HUES6 (cell line): ENCODE data around the gene DCHS1.
"Not testable (repeated sequence)": the region's sequence is repeated elsewhere in the genome, so short reads cannot be mapped to it uniquely, and the experiment has no call there.

Source experiments
- H3K27ac ChIP-seq: 2 replicates; pipeline ENCODE4 v1.7.0; 2013; ENCODE audit warnings: low read depth, mild to moderate bottlenecking, low read length, inconsistent platforms
- H3K27me3 ChIP-seq: 2 replicates; pipeline ENCODE4 v1.6.1; 2013; ENCODE audit warnings: low read length; ENCODE audit not compliant: control insufficient read depth, insufficient read depth
- H3K36me3 ChIP-seq: 2 replicates; pipeline ENCODE4 v1.6.1; 2013; ENCODE audit warnings: low read length; ENCODE audit not compliant: control insufficient read depth, insufficient read depth
- H3K4me1 ChIP-seq: 2 replicates; pipeline ENCODE4 v1.6.1; 2013; ENCODE audit warnings: low read length; ENCODE audit not compliant: control insufficient read depth, insufficient read depth
- H3K4me3 ChIP-seq: 2 replicates; pipeline ENCODE4 v1.5.1; 2013; ENCODE audit warnings: low read depth, low read length
- H3K9ac ChIP-seq: one replicate; pipeline ENCODE4 v1.6.1; 2013; ENCODE audit warnings: mild to moderate bottlenecking, low read length
- H3K9me3 ChIP-seq: 2 replicates; pipeline ENCODE4 v1.6.1; 2013; ENCODE audit warnings: low read depth, low read length; ENCODE audit not compliant: control insufficient read depth, insufficient read depth

The DCHS1 gene

DNA sequence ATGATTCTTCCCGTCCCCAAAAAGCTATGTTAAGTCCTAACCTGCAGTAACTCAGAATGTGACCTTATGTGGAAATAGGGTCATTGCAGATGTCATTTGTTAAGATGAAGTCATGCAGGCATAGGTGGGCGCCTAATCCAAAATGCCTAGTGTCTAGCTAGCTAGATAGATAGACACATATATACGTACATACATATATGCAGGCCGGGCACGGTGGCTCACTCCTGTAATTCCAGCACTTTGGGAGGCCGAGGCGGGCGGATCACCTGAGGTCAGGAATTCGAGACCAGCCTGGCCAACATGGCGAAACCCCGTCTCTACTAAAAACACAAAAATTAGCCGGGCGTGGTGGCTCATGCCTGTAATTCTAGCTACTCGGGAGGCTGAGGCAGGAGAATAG, 28.5 kb upstream of the DCHS1 start:
- H3K27ac ChIP-seq, H3K27me3 ChIP-seq, H3K9me3 ChIP-seq, H3K9ac ChIP-seq: not testable (repeated sequence)
- peaks cover 23% of the 10 kb centered on the region for H3K4me1 ChIP-seq
- H3K36me3 ChIP-seq = peaks cover 27% of the 10 kb centered on the region
- H3K4me3 ChIP-seq = peak overlapping the region; percentile 99; the same call in 1 of the 2 replicates

DNA sequence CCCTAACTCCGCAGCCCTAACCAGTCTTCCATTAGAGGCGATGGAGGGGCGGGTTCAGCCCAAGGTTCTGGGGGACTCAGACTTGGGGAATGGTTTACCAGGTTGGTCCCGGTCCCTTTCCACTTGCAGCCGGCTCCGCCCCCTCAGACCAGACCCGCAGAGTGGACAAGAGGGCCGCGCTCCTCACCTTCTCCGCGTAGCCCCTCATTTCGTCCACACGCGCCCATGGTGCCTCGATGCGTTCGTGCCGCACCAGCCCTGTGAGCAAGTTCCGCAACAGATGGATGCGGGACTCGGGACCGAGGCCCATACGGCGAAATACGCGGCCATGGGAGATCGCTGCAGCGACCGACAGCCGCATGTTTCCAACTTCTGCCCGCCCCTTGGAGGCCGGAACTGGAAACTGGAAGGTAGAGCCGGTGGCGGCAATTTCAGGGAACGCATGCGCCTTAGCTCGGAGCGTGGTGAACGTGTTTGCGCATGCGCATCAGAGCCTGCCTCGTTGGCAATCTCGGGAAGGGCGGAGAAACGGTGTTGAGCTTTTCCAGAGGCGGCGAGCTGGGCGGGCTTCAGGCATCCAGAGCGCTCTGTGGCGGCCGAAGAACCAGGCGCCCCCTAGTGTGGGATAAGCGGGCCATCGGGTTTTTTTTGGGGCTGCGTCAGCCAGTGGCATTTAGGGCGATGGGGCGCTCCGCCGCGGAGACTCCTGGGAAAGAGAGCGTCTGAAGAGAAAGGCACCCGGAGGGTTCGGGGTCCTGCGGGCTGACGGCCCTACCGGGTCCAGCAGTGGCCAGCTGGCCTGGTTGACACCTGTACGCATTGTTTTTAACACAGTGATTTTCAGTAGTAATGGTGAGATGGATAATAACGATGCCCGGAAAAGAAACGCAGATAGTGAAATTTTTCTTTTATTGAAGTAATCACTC, 27.6 kb upstream of the DCHS1 start, which contains the start of gene MRPL17:
Gene MRPL17, minus strand, starts transcription at position 405 of the 926 bp plus-strand sequence. Its CDS starts 44 bp downstream, at position 361.
- Histone ChIP-seq H3K9me3 (no peaks in the 10 kb centered on the region), H3K4me1 (peaks cover 23% of the 10 kb centered on the region), H3K27me3 (no peaks in the 10 kb centered on the region), H3K9ac (peak within 1 kb of the TSS; percentile 92), H3K27ac (peak within 1 kb of the TSS; percentile 82), H3K36me3 (peaks cover 27% of the 10 kb centered on the region), H3K4me3 (peak within 1 kb of the TSS; percentile 99)

DNA sequence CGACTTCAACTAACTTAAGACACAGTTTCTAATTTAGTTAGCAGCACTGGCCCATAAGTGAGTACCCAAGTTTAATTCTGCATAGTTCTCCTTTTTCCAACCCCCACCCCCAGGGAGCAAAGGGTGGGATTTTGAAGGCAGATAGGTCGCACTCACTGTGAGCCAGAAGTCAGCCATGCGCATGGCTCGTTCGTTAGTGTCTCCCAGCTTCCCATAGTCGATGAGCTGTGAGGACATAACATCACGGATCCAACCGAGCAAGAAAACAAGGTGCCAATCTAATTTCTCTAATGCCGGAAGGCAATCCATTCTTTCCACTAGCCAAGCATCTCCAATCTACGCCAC, 27.0 kb upstream of the DCHS1 start:
- Histone ChIP-seq H3K36me3 (peaks cover 27% of the 10 kb centered on the region), H3K4me1 (peaks cover 19% of the 10 kb centered on the region), H3K9me3 (no peaks in the 10 kb centered on the region), H3K27ac (peak overlapping the region; percentile 82), H3K9ac (peak overlapping the region; percentile 92), H3K4me3 (peak overlapping the region; percentile 99), H3K27me3 (no peaks in the 10 kb centered on the region)

DNA sequence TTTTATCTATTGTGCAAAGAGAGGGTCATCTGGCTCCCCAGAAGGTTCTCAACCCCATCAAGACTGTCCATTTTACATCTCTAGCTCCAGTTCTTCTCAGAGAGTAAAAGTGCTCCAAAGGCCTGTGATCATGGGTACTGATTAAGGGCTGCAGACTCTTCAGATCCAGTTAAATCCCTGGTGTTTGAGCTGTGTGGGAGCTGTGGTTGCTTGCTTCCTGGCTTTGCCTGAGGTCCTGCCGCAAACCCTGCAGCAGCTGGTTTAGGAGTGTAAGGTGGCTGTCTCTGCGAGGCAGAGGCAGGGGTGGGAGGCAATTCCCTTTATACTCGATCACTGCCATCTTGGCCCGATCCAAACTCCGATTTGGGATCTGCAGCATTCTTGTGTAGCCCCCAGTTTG, 26.3 kb upstream of the DCHS1 start:
- H3K9me3 ChIP-seq = no peaks in the 10 kb centered on the region
- peak overlapping the region; percentile 92 for H3K9ac ChIP-seq
- H3K4me1 ChIP-seq = peaks cover 15% of the 10 kb centered on the region
- peaks cover 27% of the 10 kb centered on the region for H3K36me3 ChIP-seq
- no peaks in the 10 kb centered on the region for H3K27me3 ChIP-seq
- H3K27ac ChIP-seq = peak overlapping the region; percentile 82; the same call in 1 of the 2 replicates
- H3K4me3 ChIP-seq = peak overlapping the region; percentile 99

DNA sequence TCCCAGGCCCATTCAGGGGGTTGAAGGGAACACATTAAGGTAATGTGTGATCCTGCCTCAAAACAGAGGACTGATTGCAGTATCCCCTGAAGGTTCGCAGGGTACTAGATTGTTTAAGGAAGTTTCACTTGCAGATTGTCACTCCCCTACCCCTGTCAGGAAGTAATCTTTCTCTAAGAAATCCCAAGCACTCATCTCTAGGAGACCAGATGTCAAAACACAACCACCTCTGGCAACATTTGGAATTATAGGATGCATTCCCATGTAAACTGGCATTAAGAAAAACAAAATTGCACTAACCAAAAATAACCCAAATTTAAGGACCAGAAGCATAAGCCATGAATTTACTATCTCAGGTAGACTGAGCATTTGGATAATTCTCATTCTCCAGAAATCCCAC, 25.9 kb upstream of the DCHS1 start:
- no peak overlapping the region for H3K9ac ChIP-seq
- H3K27ac ChIP-seq = no peak overlapping the region
- H3K4me3 ChIP-seq = peak overlapping the region; percentile 99

DNA sequence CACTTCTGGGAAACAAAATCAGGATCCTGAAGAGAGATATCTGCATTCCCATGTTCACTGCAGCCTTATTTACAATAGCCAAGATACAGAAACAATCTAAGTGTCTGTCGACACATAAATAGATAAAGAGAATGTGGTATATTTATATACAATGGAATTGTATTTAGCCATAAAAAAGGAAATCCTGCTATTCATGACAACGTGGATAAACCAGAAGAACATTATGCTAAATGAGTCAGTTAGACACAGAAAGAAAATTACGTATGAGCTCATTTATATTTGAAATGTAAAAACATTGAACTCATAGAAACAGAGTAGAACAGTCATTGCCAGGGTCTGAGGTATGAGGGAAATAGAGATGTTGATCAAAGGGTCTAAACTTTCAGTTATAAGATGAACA, 21.4 kb upstream of the DCHS1 start:
- Histone ChIP-seq H3K36me3 (peaks cover 18% of the 10 kb centered on the region), H3K9me3 (no peaks in the 10 kb centered on the region), H3K27ac (no peak overlapping the region), H3K9ac (no peak overlapping the region), H3K4me3 (no peak overlapping the region), H3K4me1 (peaks cover 6% of the 10 kb centered on the region), H3K27me3 (no peaks in the 10 kb centered on the region)

More for the DNA sequence above, 25.9 kb upstream of the DCHS1 start:
- Histone ChIP-seq H3K4me1 (peaks cover 15% of the 10 kb centered on the region), H3K27me3 (no peaks in the 10 kb centered on the region), H3K9me3 (no peaks in the 10 kb centered on the region), H3K36me3 (peaks cover 27% of the 10 kb centered on the region)

DNA sequence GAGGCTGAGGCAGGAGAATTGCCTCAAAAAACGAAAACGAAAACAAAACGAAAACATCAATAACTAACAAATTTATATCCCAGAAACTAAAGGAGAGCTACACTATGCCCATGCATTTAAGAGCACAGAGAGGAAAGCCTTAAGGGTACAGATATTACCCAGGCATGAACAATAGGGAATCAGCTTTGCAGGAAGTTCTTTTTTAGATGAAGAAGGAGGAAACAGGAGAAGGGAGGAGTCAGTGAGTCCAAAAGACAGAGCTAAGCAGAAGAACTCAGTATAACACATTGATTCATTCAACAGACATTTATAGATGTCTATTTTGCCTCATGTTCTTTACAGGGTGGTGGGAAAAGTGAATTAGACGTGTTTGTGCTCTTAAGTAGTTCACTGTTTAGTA, 19.3 kb upstream of the DCHS1 start:
- Histone ChIP-seq H3K27ac (no peak overlapping the region), H3K27me3 (no peaks in the 10 kb centered on the region), H3K9ac (no peak overlapping the region)

DNA sequence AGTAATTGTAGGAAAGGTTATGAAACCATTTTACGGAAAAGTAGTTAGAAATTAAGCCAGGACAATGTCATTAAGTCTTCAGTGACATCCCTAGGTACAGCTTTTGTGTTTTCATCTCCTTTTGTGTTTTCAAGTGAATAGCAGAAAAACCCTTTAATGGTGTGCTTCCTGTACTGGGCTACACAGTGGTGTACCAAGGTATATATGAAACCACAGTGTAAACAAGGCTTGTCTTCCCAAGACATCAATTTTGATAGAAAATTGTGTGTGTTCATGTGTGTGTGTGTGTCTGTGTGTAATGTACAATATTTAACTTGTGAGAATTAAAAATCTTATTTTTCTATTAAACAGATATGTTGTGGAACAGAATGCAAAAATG, 18.6 kb upstream of the DCHS1 start:
- Histone ChIP-seq H3K27me3 (no peaks in the 10 kb centered on the region), H3K9ac (no peak overlapping the region), H3K36me3 (no peaks in the 10 kb centered on the region), H3K9me3 (no peaks in the 10 kb centered on the region), H3K27ac (no peak overlapping the region), H3K4me3 (no peak overlapping the region), H3K4me1 (no peaks in the 10 kb centered on the region; the same call in 1 of the 2 replicates)

More for the DNA sequence above, 19.3 kb upstream of the DCHS1 start:
- Histone ChIP-seq H3K36me3 (no peaks in the 10 kb centered on the region), H3K4me3 (no peak overlapping the region), H3K9me3 (no peaks in the 10 kb centered on the region), H3K4me1 (no peaks in the 10 kb centered on the region; the same call in 1 of the 2 replicates)

DNA sequence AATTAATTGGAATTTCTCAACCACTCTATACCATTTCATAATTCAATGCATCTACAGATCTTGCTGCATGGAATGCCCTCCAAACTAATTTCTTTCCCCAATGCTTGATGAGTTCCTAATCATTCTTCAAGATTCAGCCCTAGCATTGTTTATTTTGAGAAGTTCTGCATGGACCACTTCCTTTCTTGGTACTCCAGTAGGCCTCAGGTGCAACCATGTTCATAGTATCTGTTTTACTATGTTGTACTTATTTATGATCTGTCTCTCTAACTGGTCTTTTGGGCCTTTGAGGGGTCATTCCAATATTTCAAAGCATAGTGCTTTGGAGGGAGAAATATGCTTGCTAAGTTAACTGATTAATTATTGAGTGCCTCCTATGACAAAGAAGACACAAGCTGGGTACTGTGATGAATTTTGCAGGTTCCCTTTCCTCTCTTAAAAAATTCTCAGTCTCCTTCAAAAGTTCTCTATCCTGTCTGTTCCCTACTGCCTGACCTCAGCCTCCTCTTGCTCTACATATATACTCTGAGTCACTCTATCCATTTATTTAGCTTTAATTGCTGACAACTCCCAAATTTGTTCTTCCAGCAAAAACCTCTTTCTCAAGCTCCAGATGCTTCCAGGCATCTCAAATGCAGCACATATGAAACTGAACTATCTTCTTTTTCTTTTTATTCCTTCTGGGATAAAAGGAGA, 18.1 kb upstream of the DCHS1 start:
- Histone ChIP-seq H3K4me3 (no peak overlapping the region), H3K27ac (no peak overlapping the region), H3K4me1 (no peaks in the 10 kb centered on the region), H3K27me3 (no peaks in the 10 kb centered on the region), H3K9me3 (no peaks in the 10 kb centered on the region), H3K9ac (no peak overlapping the region), H3K36me3 (no peaks in the 10 kb centered on the region)

DNA sequence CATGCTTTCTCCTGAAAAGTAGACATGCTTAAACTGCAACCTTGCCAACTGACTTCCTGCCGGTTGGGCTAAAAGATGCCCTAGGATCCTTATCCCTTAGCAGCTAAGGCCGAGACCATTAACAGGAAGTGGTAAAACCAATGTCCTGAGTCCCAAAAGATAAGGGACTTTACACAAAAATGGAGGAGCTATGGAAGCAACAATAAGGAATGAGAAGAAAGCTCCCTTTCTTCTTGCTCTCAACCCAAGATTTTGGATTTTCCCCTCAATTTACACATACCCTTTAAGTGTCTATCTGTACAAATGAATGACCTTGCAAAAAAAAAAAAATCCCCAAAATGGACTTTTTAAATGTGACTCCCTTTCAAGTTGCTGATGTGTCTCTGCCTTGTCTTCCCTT, 16.4 kb upstream of the DCHS1 start:
- Histone ChIP-seq H3K27me3 (no peaks in the 10 kb centered on the region), H3K9me3 (no peaks in the 10 kb centered on the region), H3K4me3 (no peak overlapping the region), H3K27ac (no peak overlapping the region), H3K36me3 (no peaks in the 10 kb centered on the region), H3K4me1 (0 out of 2 replicates have a peak, but pooled peaks cover 2% of the 10 kb centered on the region), H3K9ac (no peak overlapping the region)
